Measurements from ENCODE around the gene GOLGA6A.

GOLGA6A gene

GRCh38 chr15:74035121-74036017 lies 47.0 kb downstream of the GOLGA6A start:
- DNase-seq: no peak

GRCh38 chr15:74034206-74034755 lies 48.1 kb downstream of the GOLGA6A start:
- DNase-seq: no peak

GRCh38 chr15:74032606-74033561 lies 49.5 kb downstream of the GOLGA6A start:
- DNase-seq: no peak

- no peak for DNase-seq
Observed at GRCh38 chr15:74032046-74032445, 50.3 kb downstream of the GOLGA6A start.

GRCh38 chr15:74028646-74029045 lies 53.7 kb downstream of the GOLGA6A start:
- DNase-seq: no peak

- no peak for DNase-seq
Observed at GRCh38 chr15:74027688-74028087, 54.7 kb downstream of the GOLGA6A start.

GRCh38 chr15:74025436-74025835 lies 56.9 kb downstream of the GOLGA6A start:
- no peak for DNase-seq

- DNase-seq: no peak
Observed at GRCh38 chr15:74024687-74025086, 57.7 kb downstream of the GOLGA6A start.

- DNase-seq: no peak
Observed at GRCh38 chr15:74022706-74023470, 59.5 kb downstream of the GOLGA6A start.
